GM23248 (cell line): ENCODE data around the gene CTSK. TPM values are rescaled to one million over a fixed set of nuclear protein-coding genes. Genes with fewer than 3 reads are reported as not detected.
"Not testable (repeated sequence)": the region's sequence is repeated elsewhere in the genome, so short reads cannot be mapped to it uniquely, and the experiment has no call there.

Experiments
- DNase-seq: peaks from one replicate; pipeline ENCODE4 v3.0.0-alpha.2; 2015
- H2AFZ ChIP-seq: fragments of 200-600 bp; sonication (generic); 2 replicates; pipeline ENCODE4 v1.6.1; 2016; ENCODE audit warnings: antibody characterized with exemption
- H3F3A ChIP-seq: fragments of 200-600 bp; sonication (generic); 2 replicates; pipeline ENCODE4 v1.6.1; 2016; ENCODE audit warnings: mild to moderate bottlenecking, antibody characterized with exemption, mixed run types; ENCODE audit not compliant: insufficient read depth
- H3K27ac ChIP-seq: fragments of 200-600 bp; sonication (generic); 2 replicates; pipeline ENCODE4 v1.5.1; 2016; ENCODE audit warnings: mild to moderate bottlenecking
- H3K27me3 ChIP-seq: fragments of 200-600 bp; sonication (generic); replicated peaks from 2 replicates; pipeline ENCODE4 v1.6.1; 2016; ENCODE audit warnings: mild to moderate bottlenecking; ENCODE audit not compliant: insufficient read depth
- H3K36me3 ChIP-seq: fragments of 200-600 bp; sonication (generic); 2 replicates; pipeline ENCODE4 v1.6.1; 2016; ENCODE audit warnings: low read depth, mild to moderate bottlenecking
- H3K4me1 ChIP-seq: fragments of 200-600 bp; sonication (generic); 2 replicates; pipeline ENCODE4 v1.6.1; 2016; ENCODE audit warnings: mild to moderate bottlenecking; ENCODE audit not compliant: insufficient read depth
- H3K4me2 ChIP-seq: fragments of 200-600 bp; sonication (generic); one replicate; pipeline ENCODE4 v1.6.1; 2016; ENCODE audit warnings: mild to moderate bottlenecking; ENCODE audit not compliant: unreplicated experiment
- H3K4me3 ChIP-seq: fragments of 200-600 bp; sonication (generic); 2 replicates; pipeline ENCODE4 v1.5.1; 2016; ENCODE audit warnings: mild to moderate bottlenecking
- H3K79me2 ChIP-seq: fragments of 200-600 bp; sonication (generic); 2 replicates; pipeline ENCODE4 v1.6.1; 2016; ENCODE audit warnings: mild to moderate bottlenecking; ENCODE audit not compliant: insufficient read depth
- H3K9ac ChIP-seq: fragments of 200-600 bp; sonication (generic); 2 replicates; pipeline ENCODE4 v1.6.1; 2016; ENCODE audit warnings: mild to moderate bottlenecking
- H3K9me2 ChIP-seq: fragments of 200-600 bp; sonication (generic); 2 replicates; pipeline ENCODE4 v1.6.1; 2016; ENCODE audit warnings: mixed run types, mild to moderate bottlenecking, moderate library complexity; ENCODE audit not compliant: insufficient read depth
- H3K9me3 ChIP-seq: fragments of 200-600 bp; sonication (generic); one replicate; pipeline ENCODE4 v1.6.1; 2017; ENCODE audit warnings: low read depth
- H4K20me1 ChIP-seq: fragments of 200-600 bp; sonication (generic); 2 replicates; pipeline ENCODE4 v1.6.0; 2016; ENCODE audit not compliant: insufficient read depth
- EZH2 ChIP-seq: fragments of 200-600 bp; sonication (generic); IDR thresholded peaks from 2 replicates; pipeline ENCODE4 v1.6.1; 2018; ENCODE audit warnings: antibody characterized with exemption, mild to moderate bottlenecking; ENCODE audit not compliant: insufficient read depth, poor library complexity, severe bottlenecking
- EZH2phosphoT487 ChIP-seq: fragments of 200-600 bp; sonication (generic); IDR thresholded peaks from 2 replicates; pipeline ENCODE4 v1.6.1; 2018; ENCODE audit warnings: antibody characterized with exemption, moderate library complexity, mild to moderate bottlenecking, low read depth; ENCODE audit not compliant: insufficient read depth
- WGBS, 2 experiments: methylation state at CpG; one replicate each; pipeline ENCODE4 v1.1.6; 2015 to 2017; ENCODE audit warnings: low lambda C conversion rate in 2 of 2, low coverage in 1 of 2; ENCODE audit errors: missing lambda C conversion rate in 2 of 2; 5-methylcytosine and 5-hydroxymethylcytosine counted together
- in situ Hi-C: fragments of 300-500 bp; cut with MboI; formaldehyde crosslinking; loops from 2 replicates; pipeline ENCODE4 v1.15.0; 2020
- polyA plus RNA-seq: library from polyadenylated mRNA; unstranded; fragments of >200 nt; fragmentation: Nextera tagmentation; extraction: Ambion mirVana; gene quantifications from 2 replicates; pipeline ENCODE4 v1.2.1, GENCODE V29; 2016
- total RNA-seq: library from RNA; depleted of rRNA; stranded (reverse); fragments of >200 nt; shearing (Covaris generic); gene quantifications from 2 replicates; pipeline ENCODE4 v1.2.3, GENCODE V29; 2014

CTSK gene
- total and polyA plus RNA-seq, 2 experiments from 2014 or later, result 81.4 to 90.9 TPM

- Histone ChIP-seq H3F3A (no peaks in the 10 kb centered on the region), H3K9ac (no peak overlapping the region), H3K4me2 (peak overlapping the region; percentile 14), H3K27ac (no peak overlapping the region), H3K4me1 (peaks cover 3% of the 10 kb centered on the region; the same call in 1 of the 2 replicates), H3K4me3 (no peak overlapping the region; the same call in 1 of the 2 replicates), H3K36me3 (no peaks in the 10 kb centered on the region), H2AFZ (peak overlapping the region; percentile 67), H3K9me3 (no peaks in the 10 kb centered on the region), H3K79me2 (no peaks in the 10 kb centered on the region), H3K27me3 (no peaks in the 10 kb centered on the region), H4K20me1 (no peaks in the 10 kb centered on the region), H3K9me2 (no peaks in the 10 kb centered on the region)
- 10 to 15% methylated on average over 4 of the region's 4 CpGs for WGBS, 2 experiments
- peak; percentile 32 for DNase-seq
- in situ Hi-C loops, result no loop called here
- TF ChIP-seq EZH2 (no peak), EZH2phosphoT487 (no peak)
These were observed 35.7 kb downstream of the CTSK start for GRCh38 chr1:150772326-150772725.

- H3K27ac ChIP-seq, H3K9ac ChIP-seq, H3K4me2 ChIP-seq, H3K79me2 ChIP-seq, H3K36me3 ChIP-seq, H3K9me2 ChIP-seq, H4K20me1 ChIP-seq, H3F3A ChIP-seq, H3K27me3 ChIP-seq, H3K9me3 ChIP-seq, H3K4me3 ChIP-seq, in situ Hi-C loops, H2AFZ ChIP-seq, DNase-seq: not testable (repeated sequence)
- WGBS, 2 experiments, result 96 to 100% methylated on average over 1 of the region's 1 CpG
- peaks cover 17% of the 10 kb centered on the region for H3K4me1 ChIP-seq
These were observed 40.4 kb downstream of the CTSK start for GRCh38 chr1:150767704-150768103.

GRCh38 chr1:150765977-150766301 is 42.1 kb downstream of the CTSK start:
- DNase-seq, H3K79me2 ChIP-seq, in situ Hi-C loops, H3K27me3 ChIP-seq, H3K9me3 ChIP-seq, H3F3A ChIP-seq, H3K27ac ChIP-seq, H4K20me1 ChIP-seq, H3K9me2 ChIP-seq, H3K36me3 ChIP-seq, H3K9ac ChIP-seq: not testable (repeated sequence)
- WGBS, 2 experiments, result 29 to 43% methylated on average over 1 of the region's 1 CpG
- H3K4me1 ChIP-seq, result peaks cover 15% of the 10 kb centered on the region
- 0 out of 2 replicates have a peak overlapping the region, but pooled peaks have one; percentile 52 for H3K4me3 ChIP-seq
- peak overlapping the region; percentile 73 for H3K4me2 ChIP-seq
- H2AFZ ChIP-seq, result peak overlapping the region; percentile 87

GRCh38 chr1:150765296-150765976 is 42.6 kb downstream of the CTSK start, which contains the start of gene CTSS:
Gene CTSS, minus strand, starts transcription at chr1:150765778. Its CDS starts 1,015 bp downstream, at chr1:150764763.
- H3K9me2 ChIP-seq, result no peaks in the 10 kb centered on the region
- TF ChIP-seq EZH2 (no peak), EZH2phosphoT487 (no peak)
- no peaks in the 10 kb centered on the region for H3K27me3 ChIP-seq
- H3K79me2 ChIP-seq, result no peaks in the 10 kb centered on the region
- in situ Hi-C loops, result no loop called here
- 5 to 9% methylated on average over 4 of the region's 4 CpGs for WGBS, 2 experiments
- H3K4me1 ChIP-seq, result peaks cover 15% of the 10 kb centered on the region
- peak within 1 kb of the TSS; percentile 52 for H3K4me3 ChIP-seq
- no peaks in the 10 kb centered on the region for H3K36me3 ChIP-seq
- no peaks in the 10 kb centered on the region for H4K20me1 ChIP-seq
- H3K9ac ChIP-seq, result peak within 1 kb of the TSS; percentile 38
- no peak within 1 kb of the TSS; the same call in 1 of the 2 replicates for H3K27ac ChIP-seq
- H2AFZ ChIP-seq, result peak within 1 kb of the TSS; percentile 87
- H3K4me2 ChIP-seq, result peak within 1 kb of the TSS; percentile 73
- DNase-seq, result peak; percentile 40
- peaks cover 9% of the 10 kb centered on the region; the same call in 1 of the 2 replicates for H3F3A ChIP-seq
- no peaks in the 10 kb centered on the region for H3K9me3 ChIP-seq

- TF ChIP-seq EZH2phosphoT487 (no peak), EZH2 (no peak)
- H3K4me1 ChIP-seq, result peaks cover 15% of the 10 kb centered on the region
- H3K36me3 ChIP-seq, result no peaks in the 10 kb centered on the region
- no peaks in the 10 kb centered on the region for H3K27me3 ChIP-seq
- no peak overlapping the region for H3K27ac ChIP-seq
- DNase-seq, result peak; percentile 64
- H4K20me1 ChIP-seq, result no peaks in the 10 kb centered on the region
- H3K79me2 ChIP-seq, result no peaks in the 10 kb centered on the region
- H3K9ac ChIP-seq, result peak overlapping the region; percentile 38
- peak overlapping the region; percentile 73 for H3K4me2 ChIP-seq
- peaks cover 9% of the 10 kb centered on the region; the same call in 1 of the 2 replicates for H3F3A ChIP-seq
- no peak overlapping the region for H3K4me3 ChIP-seq
- WGBS, 2 experiments, result 32 to 33% methylated on average over 2 of the region's 2 CpGs
- H3K9me3 ChIP-seq, result no peaks in the 10 kb centered on the region
- no peaks in the 10 kb centered on the region for H3K9me2 ChIP-seq
- peak overlapping the region; percentile 87 for H2AFZ ChIP-seq
- in situ Hi-C loops, result no loop called here
These were observed 43.4 kb downstream of the CTSK start for GRCh38 chr1:150764617-150765101.
